ENCODE results near the gene JOSD1.

GRCh38 chr22:38725900-38726655, 25.3 kb upstream of the JOSD1 start:
- TF ChIP-seq, protein P1, sequence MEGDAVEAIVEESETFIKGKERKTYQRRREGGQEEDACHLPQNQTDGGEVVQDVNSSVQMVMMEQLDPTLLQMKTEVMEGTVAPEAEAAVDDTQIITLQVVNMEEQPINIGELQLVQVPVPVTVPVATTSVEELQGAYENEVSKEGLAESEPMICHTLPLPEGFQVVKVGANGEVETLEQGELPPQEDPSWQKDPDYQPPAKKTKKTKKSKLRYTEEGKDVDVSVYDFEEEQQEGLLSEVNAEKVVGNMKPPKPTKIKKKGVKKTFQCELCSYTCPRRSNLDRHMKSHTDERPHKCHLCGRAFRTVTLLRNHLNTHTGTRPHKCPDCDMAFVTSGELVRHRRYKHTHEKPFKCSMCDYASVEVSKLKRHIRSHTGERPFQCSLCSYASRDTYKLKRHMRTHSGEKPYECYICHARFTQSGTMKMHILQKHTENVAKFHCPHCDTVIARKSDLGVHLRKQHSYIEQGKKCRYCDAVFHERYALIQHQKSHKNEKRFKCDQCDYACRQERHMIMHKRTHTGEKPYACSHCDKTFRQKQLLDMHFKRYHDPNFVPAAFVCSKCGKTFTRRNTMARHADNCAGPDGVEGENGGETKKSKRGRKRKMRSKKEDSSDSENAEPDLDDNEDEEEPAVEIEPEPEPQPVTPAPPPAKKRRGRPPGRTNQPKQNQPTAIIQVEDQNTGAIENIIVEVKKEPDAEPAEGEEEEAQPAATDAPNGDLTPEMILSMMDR (IDR thresholded peaks at IDR 0.05): no peak
- TF ChIP-seq POLR2A (IDR thresholded peaks at IDR 0.05): no peak

All from breast epithelium (tissue), 3 donors.